ENCODE results near the gene CYBA. TPM values are rescaled to one million over a fixed set of nuclear protein-coding genes. Genes with fewer than 3 reads are reported as not detected.

The CYBA gene
- total RNA-seq, 5 donors from 2014 or later (not counting 1 experiment from before 2014, with no cell fraction given) = 271 to 456 (median 403) TPM

- Mint-ChIP-seq H3K27me3 (no peaks in the 10 kb centered on the region), H3K4me3 (no peak overlapping the region), H3K36me3 (peaks cover 6% of the 10 kb centered on the region), H3K4me1 (peaks cover 12 to 17% (median 15%) of the 10 kb centered on the region in 3 donors), H3K9me3 (no peaks in the 10 kb centered on the region), H3K27ac (no peak overlapping the region)
- ATAC-seq (replicated peaks in 1 of 4) (no peak), DNase-seq (no peak)
- 97% methylated on average over 25 of the region's 25 CpGs for WGBS (ENCODE audit: insufficient coverage)
- ChIA-PET POLR2A (interaction anchor here in 1 of 2 donors (0.5 kb wide), 1 partner anchor 21 kb away, joined by 6 read pairs; no protein-coding TSS in a partner anchor), CTCF (no interaction called here)
- Histone ChIP-seq H3K4me1 (ENCODE audit: control insufficient read depth in 1 of 2, extremely low read depth in 1 of 2, insufficient read depth in 2 of 2, low read length in 2 of 2) (peaks cover 6 to 18% of the 10 kb centered on the region in 2 experiments), H3K9me3 (no peaks in the 10 kb centered on the region), H3K4me3 (ENCODE audit: control insufficient read depth in 1 of 2, extremely low read depth in 1 of 2, low read length in 1 of 2) (no peak overlapping the region), H3K27me3 (replicated peaks in 1 of 2; ENCODE audit: control insufficient read depth in 2 of 2, extremely low read depth in 1 of 2, insufficient read depth in 2 of 2, low read length in 1 of 2) (no peaks in the 10 kb centered on the region), H3K36me3 (ENCODE audit: control insufficient read depth in 2 of 2, extremely low read depth in 1 of 2, insufficient read depth in 1 of 2, low read length in 1 of 2) (peaks cover 0 to 19% of the 10 kb centered on the region in 2 donors), H3K27ac (ENCODE audit: low read length) (no peak overlapping the region)
Measured at GRCh38 chr16:88659160-88659559, 8.3 kb upstream of the CYBA start.

DNA sequence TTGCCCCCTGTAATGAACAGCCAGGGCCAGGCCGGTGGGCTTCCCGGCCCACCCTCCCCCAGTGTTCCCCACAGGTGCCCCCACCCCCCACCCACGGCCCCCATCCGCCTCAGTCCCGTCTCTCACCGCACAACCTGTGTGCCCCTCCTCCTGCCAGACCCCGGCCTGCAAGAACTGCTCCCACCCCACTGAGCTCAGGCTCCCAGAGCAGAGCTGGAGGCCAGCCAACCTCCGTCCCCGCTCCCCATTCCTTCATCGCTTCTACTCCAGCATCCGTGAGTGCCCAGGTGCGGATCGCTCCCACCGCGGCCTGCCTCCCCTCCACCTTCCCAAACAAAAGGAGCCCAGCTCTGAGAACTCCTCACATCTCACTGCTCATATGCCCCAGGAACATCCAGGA lies 7.9 kb upstream of the CYBA start:
- peaks cover 6 to 18% of the 10 kb centered on the region in 2 experiments for H3K4me1 ChIP-seq (ENCODE audit: control insufficient read depth in 1 of 2, extremely low read depth in 1 of 2, insufficient read depth in 2 of 2, low read length in 2 of 2)
- DNase-seq (no peak), ATAC-seq (replicated peaks in 1 of 4) (no peak)
- no peak overlapping the region for H3K27ac Mint-ChIP-seq
- ChIA-PET POLR2A (interaction anchor here in 1 of 2 donors (0.5 to 0.6 kb wide), 2 partner anchors 21 to 55 kb away, joined by 3 to 6 read pairs; no protein-coding TSS in a partner anchor), CTCF (interaction anchor here in 1 of 2 donors (0.6 kb wide), 1 partner anchor 44 kb away, joined by 3 read pairs; no protein-coding TSS in a partner anchor)
- H3K36me3 ChIP-seq (ENCODE audit: control insufficient read depth in 2 of 2, extremely low read depth in 1 of 2, insufficient read depth in 1 of 2, low read length in 1 of 2) = peaks cover 0 to 19% of the 10 kb centered on the region in 2 donors
- H3K4me3 Mint-ChIP-seq = no peak overlapping the region
- no peaks in the 10 kb centered on the region for H3K9me3 ChIP-seq
- H3K27me3 ChIP-seq (replicated peaks in 1 of 2; ENCODE audit: control insufficient read depth in 2 of 2, extremely low read depth in 1 of 2, insufficient read depth in 2 of 2, low read length in 1 of 2) = no peaks in the 10 kb centered on the region
- no peak overlapping the region for H3K27ac ChIP-seq (ENCODE audit: low read length)
- H3K27me3 Mint-ChIP-seq = no peaks in the 10 kb centered on the region
- WGBS (ENCODE audit: insufficient coverage) = 95% methylated on average over 11 of the region's 15 CpGs
- no peak overlapping the region for H3K4me3 ChIP-seq (ENCODE audit: control insufficient read depth in 1 of 2, extremely low read depth in 1 of 2, low read length in 1 of 2)
- H3K9me3 Mint-ChIP-seq = no peaks in the 10 kb centered on the region
- H3K4me1 Mint-ChIP-seq = peaks cover 12 to 14% (median 12%) of the 10 kb centered on the region in 3 donors
- peaks cover 6% of the 10 kb centered on the region for H3K36me3 Mint-ChIP-seq

GRCh38 chr16:88657371-88657770 lies 6.5 kb upstream of the CYBA start:
- Histone ChIP-seq H3K36me3 (ENCODE audit: control insufficient read depth in 2 of 2, extremely low read depth in 1 of 2, insufficient read depth in 1 of 2, low read length in 1 of 2) (peaks cover 0 to 19% of the 10 kb centered on the region in 2 donors), H3K27ac (ENCODE audit: low read length) (no peak overlapping the region), H3K27me3 (replicated peaks in 1 of 2; ENCODE audit: control insufficient read depth in 2 of 2, extremely low read depth in 1 of 2, insufficient read depth in 2 of 2, low read length in 1 of 2) (no peaks in the 10 kb centered on the region), H3K4me3 (ENCODE audit: control insufficient read depth in 1 of 2, extremely low read depth in 1 of 2, low read length in 1 of 2) (no peak overlapping the region), H3K4me1 (ENCODE audit: control insufficient read depth in 1 of 2, extremely low read depth in 1 of 2, insufficient read depth in 2 of 2, low read length in 2 of 2) (peaks cover 6 to 26% of the 10 kb centered on the region in 2 experiments), H3K9me3 (no peaks in the 10 kb centered on the region)
- peaks cover 6% of the 10 kb centered on the region for H3K36me3 Mint-ChIP-seq
- ATAC-seq (replicated peaks in 1 of 4) (no peak), DNase-seq (no peak)
- no peak overlapping the region for H3K27ac Mint-ChIP-seq
- POLR2A ChIA-PET = no interaction called here
- H3K9me3 Mint-ChIP-seq = no peaks in the 10 kb centered on the region
- H3K4me3 Mint-ChIP-seq = no peak overlapping the region
- H3K27me3 Mint-ChIP-seq = no peaks in the 10 kb centered on the region
- WGBS (ENCODE audit: insufficient coverage) = 92% methylated on average over 18 of the region's 19 CpGs
- peaks cover 12 to 13% (median 12%) of the 10 kb centered on the region in 3 donors for H3K4me1 Mint-ChIP-seq
- CTCF ChIA-PET = no interaction called here

DNA sequence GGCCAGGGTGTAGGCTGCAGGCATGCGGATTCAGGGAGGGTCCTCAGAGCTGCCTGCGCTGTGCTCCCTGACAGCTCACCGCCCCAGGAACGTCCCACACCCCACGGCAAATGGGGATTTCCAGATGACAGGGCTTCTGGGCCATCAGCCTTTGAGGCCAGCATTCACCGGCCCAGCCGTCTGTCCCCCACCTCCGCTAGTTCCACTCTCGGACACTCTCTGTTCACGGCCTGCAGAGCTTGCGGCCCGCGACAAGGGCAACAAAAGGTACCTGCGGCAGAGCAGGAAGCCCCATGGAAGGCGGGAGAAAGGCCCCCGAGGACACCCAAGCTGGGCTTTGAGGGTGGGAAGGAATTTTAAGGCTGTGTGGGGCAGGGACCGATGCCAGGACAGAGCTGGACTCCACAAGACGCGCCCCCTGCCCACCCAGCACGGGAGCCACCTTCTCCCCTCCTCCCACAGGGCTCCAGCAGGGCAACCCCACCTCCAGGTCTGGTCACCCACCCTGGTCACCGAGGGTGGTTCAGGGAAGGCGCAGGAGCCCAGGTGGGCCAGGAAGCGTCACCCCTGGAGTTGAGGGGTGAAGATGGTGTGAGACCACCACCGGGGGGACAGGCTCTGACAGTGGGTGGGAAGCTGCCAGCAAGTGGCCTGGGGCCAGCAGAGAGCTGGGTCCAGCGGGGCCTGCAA lies 5.6 kb upstream of the CYBA start:
- no peak for ATAC-seq (replicated peaks in 1 of 4)
- WGBS (ENCODE audit: insufficient coverage) = 75% methylated on average over 12 of the region's 25 CpGs
- peaks cover 0 to 19% of the 10 kb centered on the region in 2 donors for H3K36me3 ChIP-seq (ENCODE audit: control insufficient read depth in 2 of 2, extremely low read depth in 1 of 2, insufficient read depth in 1 of 2, low read length in 1 of 2)
- no peak overlapping the region for H3K27ac ChIP-seq (ENCODE audit: low read length)
- DNase-seq = no peak
- POLR2A ChIA-PET = no interaction called here
- Mint-ChIP-seq H3K27me3 (no peaks in the 10 kb centered on the region), H3K4me3 (no peak overlapping the region), H3K9me3 (no peaks in the 10 kb centered on the region), H3K36me3 (peaks cover 6% of the 10 kb centered on the region), H3K4me1 (peaks cover 5 to 11% (median 9%) of the 10 kb centered on the region in 3 donors), H3K27ac (no peak overlapping the region)
- no peaks in the 10 kb centered on the region for H3K9me3 ChIP-seq
- no peaks in the 10 kb centered on the region for H3K27me3 ChIP-seq (replicated peaks in 1 of 2; ENCODE audit: control insufficient read depth in 2 of 2, extremely low read depth in 1 of 2, insufficient read depth in 2 of 2, low read length in 1 of 2)
- peaks cover 0 to 30% of the 10 kb centered on the region in 2 experiments for H3K4me1 ChIP-seq (ENCODE audit: control insufficient read depth in 1 of 2, extremely low read depth in 1 of 2, insufficient read depth in 2 of 2, low read length in 2 of 2)
- CTCF ChIA-PET = interaction anchor here in 1 of 2 donors (0.5 kb wide), 1 partner anchor 23 kb away, joined by 4 read pairs; no protein-coding TSS in a partner anchor
- no peak overlapping the region for H3K4me3 ChIP-seq (ENCODE audit: control insufficient read depth in 1 of 2, extremely low read depth in 1 of 2, low read length in 1 of 2)

DNA sequence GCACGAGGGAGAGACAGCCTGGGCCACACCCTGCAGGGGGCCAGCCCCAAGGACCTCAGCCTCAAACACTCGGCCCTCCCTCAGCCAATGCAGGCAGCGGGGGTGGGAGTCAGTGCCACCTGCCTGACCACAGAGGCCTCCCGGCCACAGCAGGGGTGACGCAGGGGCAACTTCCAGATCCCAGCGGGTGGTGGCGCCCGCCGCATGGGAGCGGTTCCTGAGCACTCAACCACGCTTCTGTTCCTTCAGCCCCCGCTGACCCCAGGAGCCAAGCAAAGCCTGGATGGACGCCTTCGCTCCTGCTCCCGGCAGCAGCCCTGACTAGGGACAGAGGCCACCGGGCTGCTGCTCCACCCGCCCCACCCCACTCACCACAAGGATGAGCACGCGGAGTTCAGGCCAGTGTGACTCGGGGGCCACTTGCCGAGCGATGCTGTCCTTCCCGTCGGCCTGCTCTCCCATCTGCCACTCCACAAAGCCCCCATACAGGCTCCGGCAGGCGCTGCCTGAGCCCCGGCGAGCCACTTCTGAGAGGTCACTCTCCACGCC lies 5.0 kb upstream of the CYBA start:
- Mint-ChIP-seq H3K27me3 (no peaks in the 10 kb centered on the region), H3K9me3 (no peaks in the 10 kb centered on the region), H3K36me3 (peaks cover 6% of the 10 kb centered on the region), H3K27ac (no peak overlapping the region), H3K4me1 (peaks cover 5 to 10% (median 8%) of the 10 kb centered on the region in 3 donors), H3K4me3 (no peak overlapping the region)
- Histone ChIP-seq H3K36me3 (ENCODE audit: control insufficient read depth in 2 of 2, extremely low read depth in 1 of 2, insufficient read depth in 1 of 2, low read length in 1 of 2) (peaks cover 0 to 19% of the 10 kb centered on the region in 2 donors), H3K9me3 (no peaks in the 10 kb centered on the region), H3K27ac (ENCODE audit: low read length) (no peak overlapping the region), H3K4me1 (ENCODE audit: control insufficient read depth in 1 of 2, extremely low read depth in 1 of 2, insufficient read depth in 2 of 2, low read length in 2 of 2) (peaks cover 2 to 36% of the 10 kb centered on the region in 2 experiments), H3K4me3 (ENCODE audit: control insufficient read depth in 1 of 2, extremely low read depth in 1 of 2, low read length in 1 of 2) (no peak overlapping the region), H3K27me3 (replicated peaks in 1 of 2; ENCODE audit: control insufficient read depth in 2 of 2, extremely low read depth in 1 of 2, insufficient read depth in 2 of 2, low read length in 1 of 2) (no peaks in the 10 kb centered on the region)
- POLR2A ChIA-PET = no interaction called here
- ATAC-seq (replicated peaks in 1 of 4) (no peak), DNase-seq (no peak)
- WGBS (ENCODE audit: insufficient coverage) = 93% methylated on average over 16 of the region's 29 CpGs
- CTCF ChIA-PET = no interaction called here

DNA sequence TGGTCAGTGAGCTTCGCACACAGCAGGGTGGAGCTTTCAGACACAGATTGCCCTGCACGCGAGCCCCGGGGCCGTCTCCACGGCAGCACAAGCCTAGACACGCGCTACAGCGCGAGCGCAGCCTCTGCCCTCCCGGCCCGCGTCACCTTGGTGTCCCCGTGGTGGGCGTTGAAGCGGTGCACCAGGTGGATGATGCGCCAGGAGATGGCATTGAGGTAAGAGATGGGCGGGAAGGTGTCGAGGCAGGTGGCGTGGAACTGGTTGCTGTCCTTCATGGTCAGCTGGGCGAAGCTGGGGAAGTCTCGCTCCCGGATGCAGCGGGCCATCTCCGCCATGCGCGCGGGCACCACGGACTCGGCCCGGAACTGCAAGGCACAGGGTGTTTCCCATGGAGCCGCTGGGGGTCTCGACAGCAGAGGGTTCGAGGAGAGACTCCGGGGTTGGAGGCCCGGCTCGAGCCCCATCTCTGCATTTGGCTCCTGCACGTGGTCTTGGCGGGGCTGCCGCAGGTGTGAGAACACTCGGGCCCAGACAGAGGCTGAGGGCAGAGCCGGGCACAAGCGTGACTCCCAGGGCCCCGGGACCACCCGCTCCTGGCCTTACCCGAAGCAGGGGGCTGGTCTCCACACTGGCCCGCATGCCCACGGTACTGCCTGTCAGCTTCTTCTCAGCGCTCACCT lies 4.3 kb upstream of the CYBA start:
- H3K4me3 Mint-ChIP-seq = no peak overlapping the region
- Histone ChIP-seq H3K36me3 (ENCODE audit: control insufficient read depth in 2 of 2, extremely low read depth in 1 of 2, insufficient read depth in 1 of 2, low read length in 1 of 2) (peaks cover 0 to 19% of the 10 kb centered on the region in 2 donors), H3K27ac (ENCODE audit: low read length) (no peak overlapping the region), H3K27me3 (replicated peaks in 1 of 2; ENCODE audit: control insufficient read depth in 2 of 2, extremely low read depth in 1 of 2, insufficient read depth in 2 of 2, low read length in 1 of 2) (no peaks in the 10 kb centered on the region), H3K4me1 (ENCODE audit: control insufficient read depth in 1 of 2, extremely low read depth in 1 of 2, insufficient read depth in 2 of 2, low read length in 2 of 2) (peaks cover 2 to 39% of the 10 kb centered on the region in 2 experiments), H3K4me3 (ENCODE audit: control insufficient read depth in 1 of 2, extremely low read depth in 1 of 2, low read length in 1 of 2) (no peak overlapping the region), H3K9me3 (no peaks in the 10 kb centered on the region)
- H3K27me3 Mint-ChIP-seq = no peaks in the 10 kb centered on the region
- ChIA-PET CTCF (no interaction called here), POLR2A (no interaction called here)
- peaks cover 6% of the 10 kb centered on the region for H3K36me3 Mint-ChIP-seq
- H3K4me1 Mint-ChIP-seq = peaks cover 5 to 11% (median 8%) of the 10 kb centered on the region in 3 donors
- DNase-seq = no peak
- no peak for ATAC-seq (replicated peaks in 1 of 4)
- 96% methylated on average over 50 of the region's 50 CpGs for WGBS (ENCODE audit: insufficient coverage)
- no peak overlapping the region for H3K27ac Mint-ChIP-seq
- H3K9me3 Mint-ChIP-seq = no peaks in the 10 kb centered on the region
